Activated CD4-positive, alpha-beta T cell treated with anti-CD3 and anti-CD28 coated beads for 4 hours (primary cell): ENCODE measurements around the gene IFNL1.
"Not testable (repeated sequence)": the region's sequence is repeated elsewhere in the genome, so short reads cannot be mapped to it uniquely, and the experiment has no call there.

Source experiments
- DNase-seq, 2 donors: peaks; one replicate each; pipeline ENCODE4 v3.0.0-alpha.2; 2020

Gene IFNL1

DNA sequence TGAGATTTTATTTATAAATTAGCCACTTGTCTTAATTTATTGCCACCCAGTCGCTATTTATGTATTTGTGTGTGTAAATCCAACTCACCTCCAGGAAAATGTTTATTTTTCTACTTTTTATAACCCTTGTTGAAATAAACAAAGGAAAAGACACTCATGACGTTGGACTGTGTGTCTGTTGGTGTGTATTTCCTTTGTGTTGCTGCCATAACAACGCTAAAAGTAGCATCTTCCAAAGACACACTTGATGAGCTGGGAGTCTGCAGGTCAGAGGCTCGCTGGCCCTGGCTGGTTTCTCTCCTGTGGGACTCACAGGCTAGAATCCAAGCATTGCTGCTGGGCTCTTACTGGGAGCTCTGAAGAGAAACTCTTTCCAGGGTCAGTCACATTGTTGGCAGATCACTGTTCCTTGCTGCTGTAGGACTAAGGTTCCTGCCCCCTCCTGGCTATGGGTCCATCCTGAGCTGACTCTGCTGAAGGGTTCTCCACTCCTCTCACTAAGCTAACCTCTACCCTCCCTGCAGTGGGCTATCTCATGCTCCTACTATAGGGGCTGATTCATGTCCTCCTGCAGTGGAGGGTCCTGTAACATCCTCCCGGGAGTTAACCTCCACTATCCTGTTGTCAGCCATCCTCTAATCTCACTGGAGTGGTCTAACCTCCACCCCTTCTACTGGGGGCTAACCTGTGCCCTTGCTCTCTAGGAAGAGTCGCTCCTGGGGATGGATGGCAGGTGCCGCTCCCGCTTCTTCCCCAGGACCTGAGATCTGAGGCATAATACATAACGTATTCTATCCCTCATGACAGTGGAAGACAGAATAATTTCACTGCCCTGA lies 26.0 kb upstream of the IFNL1 start:
- no peak for DNase-seq

DNA sequence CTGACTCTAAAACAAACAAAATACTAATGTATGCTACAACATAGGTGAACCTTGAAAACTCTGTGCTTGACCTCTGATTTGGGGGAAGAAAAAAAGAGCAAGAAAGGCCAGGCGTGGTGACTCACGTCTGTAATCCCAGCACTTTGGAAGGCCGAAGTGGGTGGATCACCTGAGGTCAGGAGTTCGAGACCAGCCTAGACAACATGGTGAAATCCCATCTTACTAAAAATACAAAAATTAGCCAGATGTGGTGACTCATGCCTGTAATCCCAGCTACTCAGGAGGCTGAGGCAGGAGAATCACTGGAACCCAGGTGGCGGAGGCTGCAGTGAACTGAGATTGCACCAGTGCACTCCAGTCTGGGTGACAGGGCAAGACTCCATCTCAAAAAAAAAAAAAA lies 22.3 kb upstream of the IFNL1 start:
- DNase-seq, result not testable (repeated sequence)

DNA sequence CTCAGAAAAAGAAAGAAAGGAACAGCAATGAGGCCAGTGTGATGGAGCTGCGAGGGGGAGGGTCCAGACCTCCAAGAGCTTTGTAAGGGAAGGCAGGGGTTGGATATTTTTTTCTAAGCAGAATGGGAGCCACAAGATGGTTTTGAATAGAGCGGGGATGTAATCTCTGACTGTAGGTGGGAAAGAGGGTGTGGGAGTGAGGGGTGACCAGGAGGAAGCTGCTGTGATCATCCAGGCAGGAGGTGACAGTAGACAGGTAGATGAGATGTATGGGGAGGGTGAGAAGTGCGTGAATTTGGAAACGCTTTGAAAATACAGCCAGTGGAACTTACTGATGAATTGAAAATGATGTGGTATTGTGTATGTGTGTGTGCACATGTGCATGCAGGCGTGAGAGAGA lies 20.6 kb upstream of the IFNL1 start:
- no peak for DNase-seq

DNA sequence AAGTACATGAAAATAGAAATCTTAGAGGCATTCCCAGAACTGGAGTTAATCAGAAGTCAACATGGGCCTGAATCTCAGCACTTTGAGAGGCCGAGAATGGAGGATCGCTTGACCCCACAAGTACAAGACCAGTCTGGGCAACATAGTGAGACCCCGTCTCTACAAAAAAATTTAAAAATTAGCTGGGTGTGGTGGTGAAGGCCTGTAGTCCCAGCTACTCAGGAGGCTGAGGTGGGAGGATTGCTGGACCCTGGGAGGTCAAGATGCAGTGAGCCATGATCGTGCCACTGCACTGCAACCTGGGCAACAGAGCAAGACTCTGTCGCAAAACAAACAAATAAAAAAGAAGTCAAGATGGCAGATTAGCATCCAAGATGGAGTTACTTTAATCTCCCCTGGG lies 19.5 kb upstream of the IFNL1 start:
- DNase-seq, result no peak

DNA sequence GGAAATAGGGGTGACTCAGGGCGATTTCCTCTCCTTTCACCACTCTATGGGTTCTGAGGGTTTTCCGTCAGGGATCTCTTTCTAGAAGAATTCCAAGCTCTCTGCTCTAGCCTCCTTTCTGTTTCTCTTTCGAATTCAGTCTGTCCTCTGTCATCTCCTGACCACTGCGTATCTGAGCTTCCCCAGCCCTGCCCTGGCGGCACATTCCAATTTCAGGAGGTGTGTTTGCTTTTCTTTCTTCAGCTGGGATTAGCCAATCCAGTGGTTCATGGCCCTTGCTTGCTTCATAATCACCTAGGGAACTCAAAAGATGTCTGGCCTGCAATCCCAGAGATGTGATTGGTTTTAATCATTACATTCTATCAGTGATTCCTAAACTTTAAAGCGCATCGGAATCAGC lies 18.6 kb upstream of the IFNL1 start:
- no peak for DNase-seq

DNA sequence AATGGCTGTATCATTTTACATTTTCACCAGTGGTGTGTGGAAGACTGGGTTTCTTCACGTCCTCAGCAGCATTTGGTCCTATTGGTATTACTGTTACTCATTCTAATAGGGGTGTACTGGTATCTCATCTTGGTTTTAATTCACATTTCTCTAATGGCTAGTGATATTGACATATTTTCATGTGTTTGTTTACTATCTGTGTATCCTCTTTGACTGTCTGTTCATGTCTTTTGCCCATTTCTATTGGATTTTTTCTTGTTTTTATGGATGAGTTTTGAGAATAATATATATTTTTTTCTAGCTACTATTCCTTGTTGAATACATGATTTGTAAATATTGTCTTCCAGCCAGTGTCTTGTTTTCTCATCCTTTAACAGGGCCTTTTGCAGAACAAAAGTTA lies 14.2 kb upstream of the IFNL1 start:
- DNase-seq, result no peak

DNA sequence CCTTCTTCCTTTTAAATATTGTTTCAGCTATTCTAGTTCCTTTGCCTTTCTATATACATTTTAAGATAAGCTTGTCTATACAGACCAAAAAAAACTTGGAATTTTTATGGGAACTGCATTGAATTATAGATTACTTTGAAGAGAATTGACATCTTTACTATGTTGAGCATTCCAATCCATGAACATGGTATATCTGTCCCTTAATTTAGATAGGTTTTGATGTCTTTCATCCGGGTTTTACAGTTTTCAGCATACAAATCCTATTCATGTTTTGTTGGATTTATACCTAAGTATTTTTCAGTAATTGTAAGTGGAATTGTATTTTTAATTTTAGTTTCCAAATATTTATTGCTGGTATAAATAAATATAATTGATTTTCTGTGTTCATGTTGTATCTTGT lies 12.2 kb upstream of the IFNL1 start:
- DNase-seq, result no peak

DNA sequence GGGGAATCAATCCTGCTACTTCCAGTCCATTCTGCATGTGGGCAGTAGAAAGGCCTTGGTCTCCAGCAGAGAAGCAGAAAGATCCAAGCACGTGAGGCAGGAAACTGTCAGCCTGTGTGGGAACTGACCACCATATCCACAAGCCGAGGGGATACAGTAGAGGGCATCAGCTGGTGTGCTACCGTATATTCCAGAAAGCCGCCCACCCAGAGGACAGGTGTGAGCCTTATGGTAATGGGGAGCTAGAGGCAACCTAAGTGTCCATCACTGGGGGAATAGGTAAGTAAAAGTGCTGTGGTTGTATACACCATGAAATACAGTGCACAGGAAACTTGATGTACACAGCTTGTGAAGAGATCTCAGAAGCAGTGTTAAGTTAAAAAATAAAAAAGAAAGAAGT lies 2.8 kb upstream of the IFNL1 start:
- no peak for DNase-seq

DNA sequence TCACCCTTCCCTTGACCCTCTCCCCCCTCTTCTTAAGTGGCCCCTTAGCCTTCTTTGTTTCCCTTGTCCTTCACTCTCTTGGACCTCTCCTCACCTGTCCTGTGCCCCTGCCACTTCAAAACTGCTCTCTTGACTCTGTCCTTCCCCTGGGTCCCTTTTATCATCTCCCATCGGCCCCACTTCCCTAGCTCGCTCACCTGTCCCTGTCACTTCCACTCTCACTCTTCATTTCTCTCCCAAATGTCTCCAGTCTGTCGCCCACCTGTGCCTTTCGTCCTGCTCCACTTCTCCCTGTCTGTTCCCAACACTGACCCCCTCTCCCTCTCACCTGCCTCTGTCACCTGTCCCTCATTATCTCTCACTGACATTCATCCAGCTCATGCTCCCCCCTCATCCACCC lies 699 bp downstream of the IFNL1 start:
- DNase-seq, result no peak

DNA sequence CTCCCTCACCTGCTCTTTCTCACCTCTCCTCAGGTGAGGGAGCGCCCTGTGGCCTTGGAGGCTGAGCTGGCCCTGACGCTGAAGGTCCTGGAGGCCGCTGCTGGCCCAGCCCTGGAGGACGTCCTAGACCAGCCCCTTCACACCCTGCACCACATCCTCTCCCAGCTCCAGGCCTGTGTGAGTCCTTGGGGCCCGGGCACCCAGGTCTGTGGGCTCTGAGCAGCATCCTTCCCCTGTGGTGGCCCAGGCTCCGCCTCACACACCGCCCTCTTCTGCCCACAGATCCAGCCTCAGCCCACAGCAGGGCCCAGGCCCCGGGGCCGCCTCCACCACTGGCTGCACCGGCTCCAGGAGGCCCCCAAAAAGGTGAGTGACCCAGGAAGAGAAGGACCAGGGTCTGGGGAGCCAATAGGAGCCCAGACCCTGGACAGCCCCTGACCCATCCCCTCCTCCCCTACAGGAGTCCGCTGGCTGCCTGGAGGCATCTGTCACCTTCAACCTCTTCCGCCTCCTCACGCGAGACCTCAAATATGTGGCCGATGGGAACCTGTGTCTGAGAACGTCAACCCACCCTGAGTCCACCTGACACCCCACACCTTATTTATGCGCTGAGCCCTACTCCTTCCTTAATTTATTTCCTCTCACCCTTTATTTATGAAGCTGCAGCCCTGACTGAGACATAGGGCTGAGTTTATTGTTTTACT lies 1.9 kb downstream of the IFNL1 start:
- peak; percentile 18 to 29 for DNase-seq

DNA sequence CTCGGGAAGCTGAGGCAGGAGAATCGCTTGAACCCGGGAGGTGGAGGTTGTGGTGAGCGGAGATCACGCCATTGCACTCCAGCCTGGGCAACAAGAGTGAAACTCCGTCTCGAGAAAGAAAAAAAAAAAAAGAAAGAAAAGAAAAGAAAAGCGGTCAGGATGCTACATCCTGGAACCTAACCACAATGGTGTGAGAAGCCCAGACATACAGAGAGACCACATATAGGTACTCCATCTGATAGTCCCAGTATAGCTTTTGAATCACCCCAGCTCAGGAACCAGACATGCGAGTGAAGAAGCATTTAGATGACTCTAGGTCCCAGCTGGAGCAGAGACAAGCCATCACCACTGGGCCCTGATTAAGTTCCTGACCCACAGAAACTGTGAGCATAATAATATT lies 3.2 kb downstream of the IFNL1 start:
- no peak for DNase-seq

DNA sequence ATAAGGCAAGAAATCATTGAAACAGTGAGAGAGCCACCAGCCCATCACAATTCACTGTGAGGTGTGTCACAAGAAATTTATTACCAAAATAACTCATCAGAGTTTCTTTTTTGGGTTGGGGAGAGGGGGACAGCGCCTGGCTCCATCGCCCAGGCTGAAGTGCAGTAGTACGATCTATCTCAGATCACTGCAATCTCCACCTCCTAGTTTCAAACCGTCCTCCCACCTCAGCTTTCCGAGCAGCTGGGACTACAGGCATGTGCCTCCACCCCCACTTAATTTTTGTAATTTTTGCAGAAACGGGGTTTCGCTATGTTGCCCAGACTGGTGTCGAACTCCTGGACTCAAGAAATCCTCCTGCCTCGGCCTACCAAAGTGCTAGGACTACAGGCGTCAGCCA lies 3.6 kb downstream of the IFNL1 start:
- DNase-seq, result no peak

DNA sequence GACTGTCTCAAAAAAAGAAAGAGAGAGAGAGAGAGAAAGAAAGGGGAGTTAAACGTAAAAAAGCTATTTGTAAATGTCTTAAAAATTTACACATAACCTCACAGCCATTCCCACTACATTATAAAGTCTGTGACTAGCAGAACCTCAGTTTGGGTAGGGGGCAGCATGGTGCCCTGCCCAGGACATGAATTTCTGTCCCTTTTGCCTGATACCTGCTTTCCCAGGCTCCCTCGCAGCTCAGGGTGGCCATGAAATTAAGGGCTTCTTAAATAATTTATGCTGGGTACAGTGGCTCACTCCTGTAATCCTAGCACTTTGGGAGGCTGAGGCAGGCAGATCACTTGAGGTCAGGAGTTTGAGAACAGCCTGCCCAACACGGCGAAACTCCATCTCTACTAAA lies 4.8 kb downstream of the IFNL1 start:
- no peak for DNase-seq

DNA sequence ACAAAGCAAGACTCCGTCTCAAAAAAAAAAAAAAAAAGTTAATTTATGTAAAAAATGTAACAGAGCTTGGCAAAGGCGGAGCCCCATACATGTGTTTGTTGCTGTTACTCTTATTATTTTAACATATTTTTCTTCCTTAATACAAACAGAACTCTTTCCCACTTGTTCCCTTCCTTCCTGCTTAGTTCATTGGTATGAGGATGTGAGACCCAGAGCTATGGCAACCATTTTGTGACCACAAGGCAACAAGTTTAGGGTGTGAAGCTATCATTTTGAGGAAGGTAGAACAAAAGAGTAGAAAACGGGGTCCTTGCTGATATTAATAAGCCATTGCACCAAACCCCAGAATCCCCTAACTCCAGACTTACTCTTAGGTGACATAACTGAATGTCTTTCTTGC lies 5.4 kb downstream of the IFNL1 start:
- DNase-seq, result no peak

DNA sequence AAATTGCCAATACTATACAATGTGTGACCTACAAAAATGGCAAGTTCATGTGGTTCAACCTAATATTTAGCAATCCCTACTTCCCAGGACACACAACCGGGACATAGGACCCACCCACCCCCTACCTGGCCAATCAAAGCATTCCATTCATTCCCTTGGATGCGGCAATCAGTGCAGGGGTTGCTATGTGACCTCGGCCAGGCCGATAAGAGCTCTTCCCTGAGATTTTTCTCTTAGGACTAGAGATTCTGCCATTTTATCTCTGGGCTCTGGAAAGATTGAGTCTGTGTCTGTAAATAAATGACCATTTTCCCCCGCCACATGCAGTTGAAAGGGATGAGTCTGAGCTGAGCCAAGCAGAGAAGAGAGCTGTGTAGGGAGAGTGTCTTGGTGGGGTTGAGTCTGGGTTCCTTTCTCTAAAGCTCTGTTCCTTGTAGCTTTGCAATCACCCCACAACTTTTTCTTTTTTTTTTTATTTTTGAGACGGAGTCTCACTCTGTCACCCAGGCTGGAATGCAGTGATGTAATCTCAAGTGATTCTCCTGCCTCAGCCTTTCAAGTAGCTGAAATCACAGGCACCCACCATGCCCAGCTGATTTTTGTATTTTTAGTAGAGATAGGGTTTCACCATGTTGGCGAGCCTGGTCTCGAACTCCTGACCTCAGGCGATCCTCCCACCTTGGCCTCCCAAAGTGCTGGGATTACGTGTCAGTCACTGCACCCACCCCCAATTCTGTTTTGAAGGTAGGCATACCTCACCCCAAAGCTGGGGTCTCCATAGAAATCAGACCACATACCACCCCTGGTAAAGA lies 7.4 kb downstream of the IFNL1 start:
- DNase-seq, result no peak

DNA sequence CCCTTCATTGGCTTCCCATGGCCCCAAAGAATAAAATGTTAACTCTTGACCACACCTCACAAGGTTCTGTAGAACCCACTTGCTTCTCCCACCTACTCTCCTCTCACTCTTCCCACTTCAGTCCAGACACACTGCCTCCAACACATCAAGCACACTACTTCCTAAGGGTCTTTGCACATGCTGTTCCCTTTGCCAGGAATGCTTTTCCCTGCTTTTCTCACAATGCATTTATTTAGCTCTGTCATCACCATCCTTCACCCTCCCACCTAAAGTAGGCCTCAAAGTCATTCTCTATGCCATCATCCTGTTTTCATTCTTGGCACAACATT lies 7.9 kb downstream of the IFNL1 start:
- no peak for DNase-seq

DNA sequence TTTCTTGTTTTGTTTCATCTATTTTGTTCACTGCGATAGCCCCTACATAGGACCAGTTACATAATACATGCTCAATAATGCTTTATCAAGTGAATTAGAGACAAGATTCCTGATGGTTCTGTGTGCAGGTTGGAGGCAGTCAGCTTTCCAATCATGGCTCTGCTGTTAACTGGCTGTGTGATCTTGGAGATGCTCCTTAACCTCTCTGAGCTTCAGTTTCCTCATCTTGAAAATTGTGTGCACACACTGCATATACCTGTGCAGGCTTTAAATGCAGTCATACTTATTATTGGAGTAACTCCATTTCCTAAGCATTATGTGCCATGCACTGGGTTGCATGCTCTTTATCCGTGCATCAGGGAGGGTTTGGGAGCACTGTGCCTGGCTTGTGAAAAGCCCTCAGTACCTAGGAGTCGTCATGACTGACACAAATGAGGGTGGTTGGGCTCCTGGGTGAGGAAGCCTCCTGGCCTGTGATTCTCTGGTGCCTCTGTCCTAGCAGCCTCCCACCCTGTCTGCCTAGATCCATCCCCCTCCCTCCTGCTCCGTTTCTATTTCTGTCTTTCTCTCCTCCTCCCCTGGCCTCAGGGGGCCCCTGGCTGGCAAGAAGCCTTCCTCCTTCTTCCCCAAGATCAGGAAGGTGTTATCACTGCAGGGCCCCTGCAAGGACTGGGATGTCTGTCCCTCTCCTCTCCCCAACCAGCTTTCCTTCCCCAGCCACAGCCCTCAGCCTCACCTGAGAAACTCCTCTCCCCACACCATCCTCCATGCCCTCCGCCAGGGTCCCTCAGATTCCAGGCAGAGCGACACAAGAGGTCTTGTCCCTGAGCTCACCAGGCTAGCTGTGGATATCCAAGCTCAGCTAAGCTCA lies 8.7 kb downstream of the IFNL1 start:
- no peak for DNase-seq

DNA sequence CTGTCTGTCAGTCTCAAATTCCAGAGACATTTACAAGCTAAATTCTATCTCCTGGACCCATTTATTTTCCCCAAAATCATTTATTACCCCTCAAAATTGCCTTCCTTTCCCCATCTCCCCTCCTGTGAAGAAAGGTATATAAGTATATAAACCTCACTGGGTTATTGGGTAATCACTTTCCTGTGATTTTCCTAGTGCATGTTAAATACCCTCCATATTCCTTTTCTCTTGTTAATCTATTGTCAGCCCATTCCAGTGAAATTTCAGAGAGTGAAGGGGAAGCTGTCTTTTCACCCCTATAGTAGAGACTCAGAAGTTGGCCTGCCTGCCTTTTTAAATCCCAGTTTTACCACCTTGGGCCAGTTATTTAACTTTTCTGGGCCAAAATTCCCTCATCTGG lies 9.9 kb downstream of the IFNL1 start:
- no peak for DNase-seq

DNA sequence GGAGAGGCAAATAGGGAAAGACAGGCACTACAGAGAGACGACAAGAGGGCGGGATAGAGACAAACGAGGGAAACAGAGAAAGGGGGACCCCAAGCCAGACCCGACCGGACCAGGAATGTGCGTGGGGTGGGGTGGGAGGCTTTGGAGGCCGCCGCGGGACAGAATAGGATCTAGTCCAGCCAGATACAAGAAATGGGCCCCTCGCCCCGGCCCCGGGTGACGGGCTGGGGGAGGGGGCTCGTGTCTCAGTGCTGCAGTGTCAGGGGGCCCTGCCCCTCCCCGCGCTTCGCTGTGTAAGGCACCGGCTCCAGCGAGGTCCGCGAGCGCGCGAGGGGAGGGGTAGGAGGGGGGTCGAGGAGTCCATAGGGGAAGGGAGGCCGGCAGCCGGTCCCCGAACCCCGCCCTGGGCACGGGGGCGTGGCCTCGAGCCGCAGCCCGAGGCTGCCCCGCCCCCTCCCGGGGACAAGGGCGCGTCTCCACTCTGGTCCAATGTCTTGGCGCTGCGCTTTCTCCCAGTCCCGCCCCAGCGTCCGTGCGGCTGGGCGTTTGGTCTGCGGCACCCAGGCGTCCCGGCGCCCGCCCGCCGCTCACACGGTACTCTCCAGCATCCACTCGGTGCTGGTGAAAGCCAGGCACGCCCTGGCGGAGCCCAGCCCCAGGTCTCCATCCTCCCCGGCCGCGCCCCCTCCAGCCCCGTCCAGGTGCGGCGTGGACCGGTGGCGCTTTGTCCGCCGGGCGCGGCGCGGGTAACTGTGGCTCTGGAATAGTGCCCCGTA lies 11.0 kb downstream of the IFNL1 start:
- DNase-seq, result no peak

DNA sequence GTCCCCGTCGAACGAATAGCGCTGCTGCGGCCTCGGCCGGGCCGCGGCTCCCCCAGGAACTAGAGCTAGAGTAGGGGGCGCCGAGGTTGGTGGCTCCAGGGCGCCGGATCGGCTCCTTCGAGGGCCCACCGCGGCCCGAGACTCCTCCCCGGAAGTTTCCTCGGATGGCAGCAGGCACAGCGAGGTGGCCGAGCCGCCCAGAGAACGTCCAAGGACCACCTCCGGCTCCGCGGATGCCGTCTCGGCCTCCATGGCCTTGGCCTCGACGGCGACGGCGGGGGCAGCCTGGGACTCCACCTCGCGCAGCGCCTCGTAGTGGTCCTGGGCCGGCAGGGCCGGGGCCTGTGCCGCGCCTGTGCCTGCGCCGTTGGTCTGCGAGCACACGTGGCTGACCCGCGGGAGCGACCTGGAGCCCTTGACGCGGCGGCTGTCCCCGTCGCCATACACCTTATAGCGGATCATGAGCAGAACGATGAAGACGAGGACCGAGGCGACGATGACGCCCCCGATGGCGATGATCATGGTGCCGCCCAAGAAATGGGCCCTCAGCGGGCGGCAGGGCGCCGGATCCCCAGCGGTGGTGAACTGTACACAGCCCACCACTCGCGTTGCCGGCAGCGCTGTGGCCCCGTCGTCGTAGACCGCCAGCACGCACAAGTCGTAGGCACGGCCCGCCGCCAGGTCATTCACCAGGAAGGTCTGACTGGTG lies 11.8 kb downstream of the IFNL1 start:
- no peak for DNase-seq

DNA sequence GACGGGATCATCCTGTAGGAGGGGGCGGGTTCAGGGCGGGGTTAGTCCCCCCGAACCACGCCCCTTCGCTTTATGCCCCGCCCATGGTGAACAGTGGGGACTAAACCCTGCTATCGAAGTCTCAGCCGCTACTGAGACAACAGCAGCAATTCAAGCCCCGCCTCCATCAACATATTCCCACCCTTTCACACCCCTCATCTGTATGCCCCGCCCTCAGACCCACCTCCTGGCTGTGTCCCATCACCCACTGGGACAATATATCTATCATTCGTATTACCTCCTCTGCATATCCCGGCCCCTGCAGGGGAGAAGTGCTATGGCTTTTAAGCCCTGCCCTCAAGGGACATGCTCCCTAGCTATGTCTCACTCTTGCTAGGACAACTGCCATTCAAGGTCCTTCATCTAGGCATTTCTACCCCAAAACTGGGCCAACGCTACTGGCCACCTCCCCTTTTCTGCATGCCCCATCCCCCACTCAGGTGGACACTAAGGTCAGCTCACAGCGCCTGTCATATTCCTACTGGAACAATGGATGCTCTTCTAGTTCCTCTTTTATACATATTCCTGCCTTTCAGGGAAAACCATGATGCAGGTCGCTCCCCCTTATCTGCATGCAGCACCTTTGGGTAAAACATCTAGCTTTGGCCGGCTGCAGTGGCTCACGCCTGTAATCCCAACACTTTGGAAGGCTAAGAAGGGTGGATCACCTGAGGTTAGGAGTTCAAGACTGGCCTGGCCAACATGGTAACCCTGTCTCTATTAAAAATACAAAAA lies 12.5 kb downstream of the IFNL1 start:
- DNase-seq, result no peak
